Measurements from ENCODE around the gene CSMD2. TPM values are rescaled to one million over a fixed set of nuclear protein-coding genes. Genes with fewer than 3 reads are reported as not detected.

Gene CSMD2
- total RNA-seq, 1 donor from 2014 or later, result 2.6 TPM

DNA sequence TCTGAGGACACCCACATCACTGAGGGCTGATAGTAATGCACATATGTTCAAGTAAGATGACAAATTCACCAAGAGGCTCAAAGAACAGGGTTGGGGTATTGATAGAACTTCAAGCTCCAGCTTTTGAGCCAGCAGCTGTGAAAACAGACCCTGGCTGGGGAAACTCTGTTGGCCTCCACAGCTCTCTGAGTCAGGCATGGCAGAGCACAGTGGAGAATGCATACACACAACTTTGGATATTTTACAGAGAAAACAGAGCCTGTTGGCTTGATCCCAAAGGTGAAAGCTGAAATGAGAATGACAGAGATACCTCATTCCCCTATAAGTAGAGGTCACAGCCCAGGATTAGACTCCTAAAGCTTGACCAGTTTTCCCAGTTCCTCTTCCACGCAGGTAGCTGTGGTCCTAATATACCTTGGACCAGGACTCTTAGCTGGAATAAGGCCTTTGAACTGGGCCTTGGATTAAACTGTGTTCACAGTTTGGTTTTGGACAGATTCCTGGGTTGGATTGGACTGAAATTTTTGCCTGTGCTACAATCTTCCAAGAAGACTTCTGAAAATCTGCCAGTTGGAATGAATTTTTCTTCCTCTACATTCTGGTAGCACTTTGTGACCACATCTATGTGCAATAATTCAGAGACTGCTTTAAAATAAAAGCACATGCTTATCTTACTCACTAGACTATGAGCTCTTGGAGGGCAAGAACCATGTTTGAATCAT is 402.8 kb downstream of the CSMD2 start:
- Histone ChIP-seq H3K4me1 (no peaks in the 10 kb centered on the region), H3K4me3 (no peak overlapping the region), H3F3A (ENCODE audit: low read depth) (no peaks in the 10 kb centered on the region), H4K20me1 (ENCODE audit: low read depth) (no peaks in the 10 kb centered on the region), H3K36me3 (no peaks in the 10 kb centered on the region), H3K27me3 (no peaks in the 10 kb centered on the region), H3K9me3 (ENCODE audit: low read depth) (no peaks in the 10 kb centered on the region), H3K9ac (no peak overlapping the region), H3K4me2 (no peak overlapping the region), H3K79me2 (ENCODE audit: low read depth) (no peaks in the 10 kb centered on the region), H2AFZ (replicated peaks) (no peak overlapping the region), H3K27ac (no peak overlapping the region)
- DNase-seq (ENCODE audit: low spot score), result no peak
- Mint-ChIP-seq H3K4me3 (no peak overlapping the region), H3K9me3 (no peaks in the 10 kb centered on the region), H3K4me1 (no peaks in the 10 kb centered on the region), H3K27me3 (ENCODE audit: insufficient read depth, low read depth) (peaks cover 7% of the 10 kb centered on the region), H3K27ac (no peak overlapping the region), H3K36me3 (no peaks in the 10 kb centered on the region)
- TF ChIP-seq EZH2phosphoT487 (IDR thresholded peaks at IDR 0.05) (no peak), EZH2 (IDR thresholded peaks at IDR 0.05) (no peak), CTCF (IDR thresholded peaks at IDR 0.05) (no peak)

- TF ChIP-seq EZH2 (IDR thresholded peaks at IDR 0.05) (no peak), EZH2phosphoT487 (IDR thresholded peaks at IDR 0.05) (no peak), CTCF (IDR thresholded peaks at IDR 0.05) (no peak)
- H3K36me3 Mint-ChIP-seq, result no peaks in the 10 kb centered on the region
- Histone ChIP-seq H3K79me2 (ENCODE audit: low read depth) (no peaks in the 10 kb centered on the region), H3K9me3 (ENCODE audit: low read depth) (no peaks in the 10 kb centered on the region), H3K4me2 (no peak overlapping the region), H3K27ac (no peak overlapping the region), H3K27me3 (no peaks in the 10 kb centered on the region), H3K36me3 (no peaks in the 10 kb centered on the region), H3F3A (ENCODE audit: low read depth) (no peaks in the 10 kb centered on the region), H3K9ac (no peak overlapping the region), H4K20me1 (ENCODE audit: low read depth) (no peaks in the 10 kb centered on the region), H3K4me3 (no peak overlapping the region), H2AFZ (replicated peaks) (no peak overlapping the region), H3K4me1 (no peaks in the 10 kb centered on the region)
- H3K4me1 Mint-ChIP-seq, result no peaks in the 10 kb centered on the region
- H3K4me3 Mint-ChIP-seq, result no peak overlapping the region
- H3K27me3 Mint-ChIP-seq (ENCODE audit: insufficient read depth, low read depth), result peaks cover 5% of the 10 kb centered on the region
- no peak for DNase-seq (ENCODE audit: low spot score)
- H3K27ac Mint-ChIP-seq, result no peak overlapping the region
- H3K9me3 Mint-ChIP-seq, result no peaks in the 10 kb centered on the region
Observed at GRCh38 chr1:33758698-33759097, 406.3 kb downstream of the CSMD2 start.

- Mint-ChIP-seq H3K4me3 (no peak overlapping the region), H3K27me3 (ENCODE audit: insufficient read depth, low read depth) (no peaks in the 10 kb centered on the region), H3K27ac (no peak overlapping the region), H3K36me3 (no peaks in the 10 kb centered on the region), H3K9me3 (peaks cover 5% of the 10 kb centered on the region), H3K4me1 (no peaks in the 10 kb centered on the region)
- Histone ChIP-seq H3K27ac (no peak overlapping the region), H3K4me1 (no peaks in the 10 kb centered on the region), H3K4me2 (no peak overlapping the region), H3K9me3 (ENCODE audit: low read depth) (no peaks in the 10 kb centered on the region), H3K27me3 (no peaks in the 10 kb centered on the region), H3K36me3 (no peaks in the 10 kb centered on the region), H3K79me2 (ENCODE audit: low read depth) (no peaks in the 10 kb centered on the region), H3K9ac (no peak overlapping the region), H2AFZ (replicated peaks) (no peak overlapping the region), H3F3A (ENCODE audit: low read depth) (no peaks in the 10 kb centered on the region), H3K4me3 (no peak overlapping the region), H4K20me1 (ENCODE audit: low read depth) (no peaks in the 10 kb centered on the region)
- TF ChIP-seq EZH2 (IDR thresholded peaks at IDR 0.05), result no peak
- no peak for DNase-seq (ENCODE audit: low spot score)
Observed at GRCh38 chr1:33753087-33753856, 411.8 kb downstream of the CSMD2 start.

DNA sequence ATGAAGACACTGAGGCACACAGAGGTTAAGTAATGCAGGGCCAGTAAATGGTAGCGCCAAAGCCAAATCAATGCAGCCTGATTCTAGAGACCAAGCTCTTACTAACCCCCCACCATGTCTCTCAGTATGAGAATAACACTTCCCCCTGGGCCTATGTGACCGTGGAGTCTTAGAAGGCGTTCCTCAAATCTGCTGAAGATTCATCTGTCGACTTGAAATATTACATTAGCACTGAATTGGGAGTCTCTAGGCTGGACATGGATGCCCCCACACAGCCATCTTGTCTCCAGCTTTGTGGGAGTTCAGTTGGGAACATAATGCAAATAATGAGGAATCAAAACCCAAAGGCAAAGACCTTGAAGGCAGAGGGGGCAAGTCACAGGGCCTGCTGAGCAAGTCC is 419.1 kb downstream of the CSMD2 start:
- Histone ChIP-seq H3K27me3 (no peaks in the 10 kb centered on the region), H3K9me3 (ENCODE audit: low read depth) (no peaks in the 10 kb centered on the region), H3K9ac (no peak overlapping the region), H3K4me1 (no peaks in the 10 kb centered on the region), H3K4me2 (no peak overlapping the region), H3K27ac (no peak overlapping the region), H3K4me3 (no peak overlapping the region), H3K79me2 (ENCODE audit: low read depth) (no peaks in the 10 kb centered on the region), H3F3A (ENCODE audit: low read depth) (no peaks in the 10 kb centered on the region), H4K20me1 (ENCODE audit: low read depth) (no peaks in the 10 kb centered on the region), H3K36me3 (no peaks in the 10 kb centered on the region), H2AFZ (replicated peaks) (no peak overlapping the region)
- Mint-ChIP-seq H3K4me3 (no peak overlapping the region), H3K27ac (no peak overlapping the region), H3K4me1 (no peaks in the 10 kb centered on the region), H3K9me3 (no peaks in the 10 kb centered on the region), H3K36me3 (peaks cover 2% of the 10 kb centered on the region), H3K27me3 (ENCODE audit: insufficient read depth, low read depth) (peaks cover 4% of the 10 kb centered on the region)
- no peak for DNase-seq (ENCODE audit: low spot score)
- TF ChIP-seq EZH2 (IDR thresholded peaks at IDR 0.05) (no peak), CTCF (IDR thresholded peaks at IDR 0.05) (no peak), EZH2phosphoT487 (IDR thresholded peaks at IDR 0.05) (no peak)

All from neural progenitor cell (in vitro differentiated cells).